HG03460 (cell line): ENCODE results near the gene SUPT4H1.
"Not testable (repeated sequence)": the region's sequence is repeated elsewhere in the genome, so short reads cannot be mapped to it uniquely, and the experiment has no call there.

ENCODE experiments used
- ATAC-seq: cut with Tn5 transposase; IDR thresholded peaks from one replicate; pipeline ENCODE4 v1.9.1; 2021; ENCODE audit not compliant: unreplicated experiment

The SUPT4H1 gene

GRCh38 chr17:58341861-58342475 lies 10.0 kb downstream of the SUPT4H1 start:
- no peak for ATAC-seq

GRCh38 chr17:58341136-58341860 lies 10.7 kb downstream of the SUPT4H1 start:
- not testable (repeated sequence) for ATAC-seq

DNA sequence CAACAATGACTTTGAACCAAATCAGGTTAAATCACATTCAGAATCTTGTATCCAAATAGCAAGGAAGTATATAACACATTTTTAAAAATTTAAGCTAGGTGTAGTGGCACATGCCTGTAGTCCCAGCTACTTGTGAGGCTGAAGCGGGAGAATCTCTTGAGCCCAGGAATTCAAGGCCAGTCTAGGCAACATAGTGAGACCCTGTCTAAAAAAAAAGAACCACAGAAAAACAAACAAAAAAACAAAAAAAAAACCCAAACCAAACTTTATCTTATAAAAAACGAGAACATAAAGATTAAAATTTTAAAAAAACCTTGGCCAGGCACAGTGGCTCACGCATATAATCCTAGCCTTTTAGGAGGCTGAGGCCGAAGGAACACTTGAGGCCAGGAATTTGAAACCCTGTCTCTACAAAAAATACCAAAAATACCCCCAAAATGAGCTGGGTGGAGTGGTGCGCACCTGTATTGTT lies 11.6 kb downstream of the SUPT4H1 start:
- ATAC-seq: no peak

DNA sequence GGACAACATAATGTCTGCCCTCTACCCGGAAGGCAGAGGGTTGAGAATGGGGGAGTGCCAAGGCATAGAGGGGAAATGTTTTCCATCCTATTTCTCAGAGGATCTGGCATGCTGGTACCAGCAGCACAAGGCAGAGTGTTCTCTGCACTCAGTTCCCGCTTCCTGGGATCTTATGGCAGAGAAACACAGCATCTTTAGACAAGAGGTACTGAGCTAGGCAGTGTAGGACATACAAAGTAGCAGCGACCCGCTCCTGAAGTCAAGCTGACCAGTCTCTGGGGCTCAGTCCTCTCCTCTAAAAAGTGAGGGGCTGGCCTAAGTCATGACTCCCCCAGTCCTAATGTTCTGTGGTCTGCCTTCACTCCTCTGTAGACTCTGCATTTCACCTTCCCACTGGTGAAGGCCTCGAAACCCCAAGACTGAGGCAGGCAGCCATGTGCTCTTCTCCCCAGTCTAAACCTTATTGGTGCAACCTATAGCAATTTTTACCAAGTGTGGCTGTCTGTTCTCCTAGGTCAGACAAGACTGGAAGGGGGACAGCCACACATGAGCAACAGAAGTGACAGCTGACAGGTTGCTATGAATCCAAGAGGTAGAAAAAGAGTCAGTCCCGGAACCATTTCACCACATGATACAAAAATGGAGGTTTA lies 12.1 kb downstream of the SUPT4H1 start:
- no peak for ATAC-seq

GRCh38 chr17:58338841-58339754 lies 12.9 kb downstream of the SUPT4H1 start:
- peak; percentile 34 for ATAC-seq

GRCh38 chr17:58338454-58338840 lies 13.6 kb downstream of the SUPT4H1 start:
- no peak for ATAC-seq

- ATAC-seq: peak; percentile 61
These were observed 14.2 kb downstream of the SUPT4H1 start for GRCh38 chr17:58337600-58338453.

GRCh38 chr17:58337210-58337599 lies 14.8 kb downstream of the SUPT4H1 start:
- no peak for ATAC-seq

GRCh38 chr17:58336456-58337209 lies 15.4 kb downstream of the SUPT4H1 start:
- ATAC-seq: no peak

DNA sequence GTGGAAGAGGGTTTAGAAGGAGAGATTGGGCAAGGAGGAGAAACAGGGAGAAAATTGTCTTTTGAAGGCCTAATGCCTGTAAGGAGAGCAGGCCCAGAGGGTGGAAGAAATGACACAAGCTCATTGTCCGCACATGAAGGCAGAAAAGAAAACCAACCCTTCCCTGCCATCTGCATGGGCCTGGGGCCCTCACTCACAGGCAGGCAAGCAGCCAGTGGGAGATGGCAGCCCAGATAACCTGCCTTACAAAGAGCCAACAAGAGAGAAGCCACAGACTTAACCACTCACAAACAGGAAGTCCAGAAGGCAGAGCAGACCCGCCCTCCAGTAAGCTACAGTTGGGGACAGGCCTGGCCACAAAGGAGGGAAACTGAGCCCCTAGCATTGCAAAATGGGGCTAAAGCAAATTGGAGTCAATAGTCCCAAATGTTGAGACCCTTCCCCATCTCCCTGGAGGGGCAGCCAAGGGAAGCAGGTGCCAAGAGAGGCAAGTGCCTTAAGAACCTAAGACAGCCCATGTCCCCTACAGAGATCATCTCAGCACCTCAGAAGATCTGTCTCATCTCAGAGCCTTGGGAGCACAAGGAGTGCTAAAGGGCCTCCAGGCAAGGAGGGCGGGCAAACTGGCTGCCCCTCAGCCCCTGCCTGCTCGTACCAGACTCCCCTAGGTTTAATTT lies 16.1 kb downstream of the SUPT4H1 start:
- no peak for ATAC-seq

DNA sequence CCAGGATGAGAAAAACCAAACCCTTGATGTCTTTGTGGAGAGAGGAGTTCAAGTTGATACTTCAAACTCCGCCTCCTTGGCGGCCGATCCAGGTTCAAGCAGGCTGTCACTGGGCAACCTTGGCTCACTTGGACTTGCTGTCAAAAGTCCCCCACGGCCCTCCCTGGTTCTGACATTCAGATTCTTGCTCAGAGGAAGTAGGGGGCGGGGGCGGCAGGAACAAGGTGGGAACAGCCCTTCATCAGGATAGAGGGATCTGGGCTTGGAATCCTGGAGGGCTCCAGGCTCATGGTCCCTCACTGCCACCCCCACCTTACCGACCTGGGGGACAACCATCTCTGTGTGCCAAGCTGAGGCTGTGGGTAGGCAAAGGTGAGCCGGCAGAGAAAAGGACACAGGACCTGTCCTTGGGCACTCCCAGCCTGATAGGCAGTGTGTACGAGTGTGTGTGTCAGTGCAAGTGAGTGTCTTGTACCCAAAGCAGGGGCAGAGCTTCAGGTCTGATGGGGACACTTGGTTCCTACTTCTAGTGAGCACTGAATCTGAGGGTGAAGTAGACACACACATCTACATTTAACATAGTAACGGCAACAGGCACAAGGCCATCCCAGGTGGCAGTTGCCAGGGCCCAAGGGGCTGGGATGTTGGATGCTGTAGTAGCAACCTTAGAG lies 16.8 kb downstream of the SUPT4H1 start:
- ATAC-seq: no peak

GRCh38 chr17:58334661-58335060 lies 17.3 kb downstream of the SUPT4H1 start:
- no peak for ATAC-seq

- no peak for ATAC-seq
These were observed 17.7 kb downstream of the SUPT4H1 start for GRCh38 chr17:58334256-58334655.

- no peak for ATAC-seq
These were observed 18.2 kb downstream of the SUPT4H1 start for GRCh38 chr17:58333736-58334207.

DNA sequence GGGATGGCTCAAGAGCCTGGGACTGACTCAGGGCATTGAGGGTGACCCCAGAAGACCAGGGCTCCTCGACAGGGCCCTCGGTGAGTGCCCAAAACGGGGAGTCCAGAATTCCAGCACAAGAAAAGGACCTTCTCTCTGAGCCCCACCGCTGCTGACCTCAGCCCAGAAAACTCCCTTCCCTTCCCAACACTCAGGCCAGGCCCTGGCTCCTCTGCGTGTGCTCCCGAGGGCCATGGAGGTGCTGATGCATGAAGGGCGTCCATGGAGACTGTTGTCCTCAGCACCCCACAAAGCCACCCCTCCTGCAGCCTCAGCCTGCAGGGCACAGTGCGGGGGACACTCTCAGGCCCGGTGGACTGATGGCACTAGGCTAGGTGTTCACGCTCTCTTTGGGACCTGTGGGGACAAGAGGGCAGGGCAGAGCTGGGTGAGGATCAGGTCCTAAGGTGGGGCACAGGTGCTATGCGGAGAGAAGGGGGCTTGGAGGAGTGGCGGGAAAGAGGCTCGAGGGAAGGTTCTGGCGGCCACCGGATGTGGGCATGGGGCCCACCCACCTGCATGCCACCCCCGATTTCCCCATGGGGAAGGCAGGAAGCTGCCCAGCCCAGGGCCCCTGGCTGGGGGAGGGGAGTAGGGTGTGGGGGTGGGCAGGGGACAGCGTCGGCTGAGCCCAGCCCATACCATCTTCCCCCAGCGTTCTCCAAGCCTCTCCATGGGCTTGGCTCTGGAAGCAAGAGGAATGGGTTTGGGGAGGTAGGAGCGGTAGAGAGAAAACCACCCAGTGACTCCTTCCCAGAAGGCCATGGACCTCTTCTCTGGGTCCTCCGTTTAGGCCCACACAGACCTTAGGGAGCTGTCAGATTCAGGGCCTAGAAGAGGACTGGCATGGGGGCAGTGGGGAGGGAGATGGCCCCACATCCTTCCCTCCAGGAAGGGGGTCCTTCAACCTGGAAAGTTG lies 18.9 kb downstream of the SUPT4H1 start:
- no peak for ATAC-seq

- ATAC-seq: no peak
These were observed 19.9 kb downstream of the SUPT4H1 start for GRCh38 chr17:58331815-58332777.
